Posterior vena cava (tissue), 2 donors: ENCODE results near the gene WRAP53. TPM values are rescaled to one million over a fixed set of nuclear protein-coding genes. Genes with fewer than 3 reads are reported as not detected.

Experiments
- DNase-seq: peaks from one replicate; pipeline ENCODE4 v3.0.0-alpha.2; 2020; ENCODE audit warnings: low spot score
- intact Hi-C, 2 donors: fragments of 100-400 bp; cut with DNase I; formaldehyde crosslinking; loops; one replicate each; pipeline versions ENCODE4 v1.14.1 to v1.14.2; 2022 to 2023
- total RNA-seq, 2 donors: library from RNA; stranded (reverse); fragmentation: NEBNext Ultra II Directional; extraction: Animal tissue kit (Norgen Biotek cat#: 25700); gene quantifications; one replicate each; pipeline ENCODE4 v1.2.1, GENCODE V29; 2021
- donor health status: DM: yes; HTN: yes; CAD: no.
- donor health status: DM: yes; HTN: yes; CAD: no.

WRAP53 gene
- total RNA-seq, 2 donors from 2014 or later: 4.8 to 5.0 TPM

DNA sequence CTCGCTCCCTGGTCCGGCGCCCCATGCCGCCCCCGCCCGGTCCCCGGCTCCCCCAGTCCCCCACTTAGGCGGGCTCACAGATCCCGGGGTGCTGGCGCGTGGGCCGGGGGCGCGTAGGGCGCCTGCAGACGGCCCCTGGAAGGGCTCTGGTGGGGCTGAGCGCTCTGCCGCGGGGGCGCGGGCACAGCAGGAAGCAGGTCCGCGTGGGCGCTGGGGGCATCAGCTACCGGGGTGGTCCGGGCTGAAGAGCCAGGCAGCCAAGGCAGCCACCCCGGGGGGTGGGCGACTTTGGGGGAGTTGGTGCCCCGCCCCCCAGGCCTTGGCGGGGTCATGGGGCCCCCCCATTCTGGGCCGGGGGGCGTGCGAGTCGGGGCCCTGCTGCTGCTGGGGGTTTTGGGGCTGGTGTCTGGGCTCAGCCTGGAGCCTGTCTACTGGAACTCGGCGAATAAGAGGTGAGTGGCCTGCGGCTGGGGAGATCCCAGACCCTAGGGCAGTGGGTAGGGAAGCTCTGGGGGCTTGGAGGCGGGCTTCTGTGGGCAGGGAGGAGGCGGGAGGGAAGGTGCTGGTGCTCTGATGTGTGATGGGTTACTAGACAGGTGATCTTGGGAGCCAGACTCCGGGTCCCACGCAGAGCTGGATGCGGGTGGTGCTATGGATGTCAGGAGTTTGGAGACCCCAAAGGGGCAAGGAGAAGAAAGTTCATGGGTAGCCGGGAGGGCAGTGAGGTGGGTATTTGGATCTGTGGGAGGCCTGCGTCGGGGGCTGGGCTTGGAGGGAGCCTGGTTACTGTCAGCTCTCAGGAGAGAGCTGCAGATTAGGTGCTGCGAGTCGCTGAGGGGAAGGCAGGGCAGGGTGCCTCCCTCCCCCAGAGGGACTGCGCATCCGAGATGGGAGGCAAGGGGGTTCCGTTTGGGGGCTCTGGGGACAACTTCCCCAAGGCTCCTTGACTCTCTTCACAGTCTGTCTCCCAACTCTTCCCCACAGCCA lies 17.3 kb downstream of the WRAP53 start:
- intact Hi-C loops: no loop called here
- DNase-seq: peak; percentile 69

DNA sequence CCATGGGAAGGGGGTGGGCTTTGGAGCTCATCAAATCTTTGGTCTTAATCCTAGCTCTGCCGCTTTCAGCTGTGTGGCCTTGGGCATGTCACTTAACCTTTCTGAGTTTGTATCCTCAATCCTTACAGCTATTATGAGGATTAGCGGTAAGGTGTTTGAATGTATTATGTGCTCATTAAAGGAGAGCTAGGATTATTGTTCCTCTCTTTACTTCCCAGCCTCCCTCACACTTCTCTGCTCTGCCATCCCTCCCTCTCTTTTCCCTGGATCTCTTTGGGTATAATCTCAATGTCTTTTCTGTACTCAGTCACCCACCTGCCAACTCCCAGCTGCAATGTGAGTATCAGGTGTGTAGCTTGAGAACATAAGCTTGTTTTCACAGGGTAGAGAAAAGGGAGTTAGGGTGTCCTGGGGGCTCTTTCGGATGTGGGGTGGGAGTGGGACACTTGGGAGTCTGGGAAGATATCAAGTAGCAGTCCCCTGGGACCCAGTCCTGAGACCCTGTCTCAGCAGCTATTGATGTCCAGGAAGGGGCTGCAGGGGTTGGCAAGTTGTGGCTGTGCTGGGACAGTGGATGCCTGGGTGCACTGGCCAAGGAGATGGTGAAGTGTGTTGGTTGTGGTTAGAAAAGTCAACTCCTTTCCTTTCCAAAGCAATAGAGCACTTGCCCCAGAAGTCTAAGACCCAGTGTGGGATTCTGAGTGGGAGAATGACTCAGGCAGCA lies 18.5 kb downstream of the WRAP53 start:
- intact Hi-C loops: no loop called here
- no peak for DNase-seq

DNA sequence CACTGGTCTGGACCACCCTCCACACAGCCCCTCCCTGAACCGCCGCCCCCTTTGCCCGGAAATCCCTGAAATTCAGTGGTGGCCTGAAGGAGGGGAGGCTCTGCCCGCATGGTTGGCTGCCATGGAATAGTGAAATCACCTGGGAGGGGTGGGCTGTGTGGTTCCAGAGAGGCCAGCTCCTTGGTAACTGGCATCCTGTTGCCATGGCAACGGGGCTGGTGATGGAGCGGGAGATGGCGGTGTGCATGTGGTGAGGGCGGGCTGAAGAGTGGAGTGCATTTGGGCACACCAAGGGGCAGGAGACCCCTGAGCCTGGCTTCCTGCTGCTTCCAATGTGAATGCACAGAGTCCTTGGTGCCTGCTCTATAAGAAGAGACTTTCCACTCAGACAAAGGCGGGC lies 19.2 kb downstream of the WRAP53 start:
- DNase-seq: peak; percentile 54
- intact Hi-C loops: no loop called here

DNA sequence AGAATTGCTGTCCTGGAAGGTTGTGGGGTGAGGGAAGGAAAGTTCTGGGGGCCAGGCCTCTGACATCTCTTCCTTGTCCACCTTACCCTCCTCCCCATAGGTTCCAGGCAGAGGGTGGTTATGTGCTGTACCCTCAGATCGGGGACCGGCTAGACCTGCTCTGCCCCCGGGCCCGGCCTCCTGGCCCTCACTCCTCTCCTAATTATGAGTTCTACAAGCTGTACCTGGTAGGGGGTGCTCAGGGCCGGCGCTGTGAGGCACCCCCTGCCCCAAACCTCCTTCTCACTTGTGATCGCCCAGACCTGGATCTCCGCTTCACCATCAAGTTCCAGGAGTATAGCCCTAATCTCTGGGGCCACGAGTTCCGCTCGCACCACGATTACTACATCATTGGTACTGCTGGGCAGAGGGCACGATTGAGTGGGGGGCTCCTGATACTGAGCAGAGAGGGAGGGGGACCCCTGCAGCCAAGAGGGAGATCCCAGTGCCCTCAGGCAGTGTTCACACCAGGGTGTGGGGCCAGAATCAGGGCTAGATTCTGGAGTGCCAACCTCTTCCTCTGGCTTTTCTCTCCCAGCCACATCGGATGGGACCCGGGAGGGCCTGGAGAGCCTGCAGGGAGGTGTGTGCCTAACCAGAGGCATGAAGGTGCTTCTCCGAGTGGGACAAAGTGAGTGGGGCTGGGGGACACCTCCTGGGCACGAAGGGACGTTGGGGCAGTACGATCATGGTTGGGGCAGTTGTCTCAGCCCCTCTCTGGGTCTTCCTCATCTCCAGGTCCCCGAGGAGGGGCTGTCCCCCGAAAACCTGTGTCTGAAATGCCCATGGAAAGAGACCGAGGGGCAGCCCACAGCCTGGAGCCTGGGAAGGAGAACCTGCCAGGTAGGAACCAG lies 19.8 kb downstream of the WRAP53 start:
- intact Hi-C loops: no loop called here
- DNase-seq: peak; percentile 54

DNA sequence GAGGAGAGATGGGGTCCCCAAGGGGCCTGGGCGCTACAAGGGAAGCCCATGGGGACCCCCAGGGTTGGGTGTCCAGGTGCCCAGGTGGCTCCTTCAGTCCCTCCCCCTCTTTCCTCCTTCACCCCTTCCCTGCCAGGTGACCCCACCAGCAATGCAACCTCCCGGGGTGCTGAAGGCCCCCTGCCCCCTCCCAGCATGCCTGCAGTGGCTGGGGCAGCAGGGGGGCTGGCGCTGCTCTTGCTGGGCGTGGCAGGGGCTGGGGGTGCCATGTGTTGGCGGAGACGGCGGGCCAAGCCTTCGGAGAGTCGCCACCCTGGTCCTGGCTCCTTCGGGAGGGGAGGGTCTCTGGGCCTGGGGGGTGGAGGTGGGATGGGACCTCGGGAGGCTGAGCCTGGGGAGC lies 20.8 kb downstream of the WRAP53 start:
- peak; percentile 67 for DNase-seq
- intact Hi-C loops: no loop called here

DNA sequence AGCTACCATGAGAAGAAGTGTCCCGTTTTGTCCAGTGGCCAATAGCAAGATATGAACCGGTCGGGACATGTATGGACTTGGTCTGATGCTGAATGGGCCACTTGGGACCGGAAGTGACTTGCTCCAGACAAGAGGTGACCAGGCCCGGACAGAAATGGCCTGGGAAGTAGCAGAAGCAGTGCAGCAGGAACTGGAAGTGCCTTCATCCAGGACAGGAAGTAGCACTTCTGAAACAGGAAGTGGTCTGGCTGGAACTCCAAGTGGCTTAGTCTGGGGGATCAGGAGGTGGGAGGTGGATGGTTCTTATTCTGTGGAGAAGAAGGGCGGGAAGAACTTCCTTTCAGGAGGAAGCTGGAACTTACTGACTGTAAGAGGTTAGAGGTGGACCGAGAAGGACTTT lies 22.0 kb downstream of the WRAP53 start:
- intact Hi-C loops: no loop called here
- DNase-seq: peak; percentile 26

GRCh38 chr17:7711051-7711755 lies 22.9 kb downstream of the WRAP53 start:
- DNase-seq: peak; percentile 22
- intact Hi-C loops: no loop called here

DNA sequence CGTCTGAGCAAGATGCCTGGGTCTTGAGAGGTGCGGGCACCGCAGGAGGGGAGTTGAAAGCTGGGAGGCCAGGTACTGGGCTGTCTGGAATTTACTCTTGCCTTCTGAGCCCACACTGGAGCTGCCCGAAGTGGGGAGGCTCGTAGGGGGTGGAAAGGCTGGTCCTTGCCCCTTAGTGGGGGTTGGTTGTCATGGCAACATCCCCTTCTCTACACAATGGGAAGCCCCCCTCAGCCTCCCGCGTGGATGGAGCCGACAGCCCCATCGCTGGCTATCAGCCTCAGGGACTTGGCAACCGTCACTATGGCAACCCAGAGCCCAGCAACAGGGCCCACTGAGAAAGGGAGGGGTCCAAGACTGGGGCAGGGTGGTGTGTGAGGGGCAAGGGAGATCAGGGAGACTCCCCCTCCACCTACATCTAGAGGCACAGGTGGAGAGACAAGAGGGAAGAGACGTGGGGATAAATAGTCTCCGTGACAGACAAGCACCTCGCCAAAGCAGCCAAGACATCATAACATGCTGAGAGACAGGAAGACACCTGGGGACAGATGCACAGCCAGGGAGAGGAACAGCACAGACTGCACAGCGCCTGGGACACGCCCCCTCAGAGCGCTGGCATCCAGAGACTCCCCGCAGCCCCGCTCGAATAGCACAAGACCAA lies 24.0 kb downstream of the WRAP53 start:
- DNase-seq: no peak
- intact Hi-C loops: no loop called here

DNA sequence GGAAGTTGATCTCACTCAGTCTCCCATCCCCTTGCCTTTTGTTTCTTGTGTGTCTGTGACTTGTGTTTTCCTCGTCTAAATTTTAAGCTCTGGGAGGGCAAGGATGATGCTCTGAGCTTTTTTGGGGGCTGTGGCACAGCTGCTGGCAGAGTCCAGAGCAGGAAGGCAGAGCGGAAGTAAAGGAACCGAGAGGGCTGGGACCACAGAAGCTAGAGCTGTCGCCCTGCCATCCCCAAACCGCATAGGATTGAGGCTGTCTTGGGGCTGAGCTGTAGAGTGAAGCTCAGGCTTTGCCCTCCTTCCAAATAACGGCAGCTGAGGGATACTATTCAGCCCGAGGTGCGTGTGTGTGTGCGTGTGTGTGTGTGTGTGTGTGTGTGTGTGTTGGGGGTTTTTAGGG lies 25.5 kb downstream of the WRAP53 start:
- DNase-seq: no peak
- intact Hi-C loops: no loop called here

- intact Hi-C loops: no loop called here
- no peak for DNase-seq
Measured at GRCh38 chr17:7714721-7715594, 26.7 kb downstream of the WRAP53 start.

DNA sequence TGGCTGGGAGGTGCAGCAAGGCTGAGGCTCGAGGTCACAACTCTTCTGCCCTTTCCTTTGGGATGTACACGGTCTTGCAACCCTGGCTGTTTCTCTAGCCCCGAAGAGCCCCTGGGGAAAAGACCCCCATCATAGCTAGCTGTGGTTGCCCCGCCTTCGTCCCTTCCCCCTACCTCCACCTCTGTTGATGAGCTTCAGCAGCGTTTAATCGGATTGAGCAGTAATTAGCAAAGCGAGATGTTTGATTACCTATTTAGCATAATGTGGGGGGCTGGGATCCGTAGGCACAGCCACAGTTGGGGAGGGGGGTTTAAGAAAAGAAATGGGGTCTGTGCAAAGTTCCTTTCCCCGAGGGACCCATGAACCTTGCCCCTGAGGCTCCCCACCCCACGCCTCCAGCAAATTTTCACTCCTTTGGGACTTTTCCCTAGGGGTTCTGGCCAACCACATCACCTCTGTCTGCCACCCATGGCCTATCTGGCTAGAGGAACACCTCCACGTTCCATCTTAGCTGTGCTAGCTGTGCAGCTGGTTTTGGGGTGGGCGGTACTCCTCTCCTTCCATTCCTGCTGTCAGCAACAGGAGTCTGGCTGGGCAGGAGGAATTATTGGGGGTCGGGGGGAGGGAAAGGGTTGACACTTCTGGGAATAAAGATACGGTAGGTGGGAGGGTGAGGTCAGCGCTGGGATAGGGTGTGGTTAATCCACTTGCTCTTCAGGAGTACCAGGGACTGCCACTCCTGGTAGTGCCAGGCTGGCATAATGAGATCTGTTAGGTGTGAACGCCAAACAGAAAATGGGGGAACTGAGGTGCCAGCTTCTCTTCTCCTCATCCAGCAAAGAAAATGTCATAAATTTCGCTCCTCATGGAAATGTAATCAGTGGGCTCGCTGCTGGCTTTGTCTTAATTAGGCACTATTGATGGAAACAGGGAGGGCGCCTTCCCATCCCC lies 27.9 kb downstream of the WRAP53 start:
- no peak for DNase-seq
- intact Hi-C loops: no loop called here

GRCh38 chr17:7716901-7717755 lies 28.9 kb downstream of the WRAP53 start, which contains the start of gene DNAH2:
Gene DNAH2 (plus strand): TSS chr17:7717744. CDS start chr17:7719735, 1,991 bp downstream.
- DNase-seq: peak; percentile 91
- intact Hi-C loops: no loop called here

- intact Hi-C loops: no loop called here
Measured at GRCh38 chr17:7717756-7718350, 29.6 kb downstream of the WRAP53 start.

DNA sequence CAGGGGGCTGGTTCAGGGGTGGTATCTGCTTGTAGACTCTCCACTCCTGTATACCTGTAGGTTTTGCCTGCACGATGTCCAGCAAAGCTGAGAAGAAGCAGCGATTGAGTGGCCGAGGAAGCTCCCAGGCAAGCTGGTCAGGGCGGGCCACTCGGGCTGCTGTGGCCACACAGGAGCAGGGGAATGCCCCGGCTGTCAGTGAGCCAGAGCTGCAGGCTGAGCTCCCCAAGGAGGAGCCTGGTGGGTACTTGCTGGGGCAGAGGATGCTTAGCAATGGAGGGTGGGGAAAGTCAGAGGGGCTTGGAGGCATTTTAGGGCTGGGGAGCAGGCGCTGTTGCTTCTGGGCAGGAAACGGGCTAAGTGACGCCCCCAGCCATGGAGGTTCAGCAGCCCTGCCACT lies 31.4 kb downstream of the WRAP53 start:
- no peak for DNase-seq
- intact Hi-C loops: no loop called here

More at GRCh38 chr17:7717756-7718350, 29.6 kb downstream of the WRAP53 start:
- DNase-seq: no peak

GRCh38 chr17:7720125-7720524 lies 31.8 kb downstream of the WRAP53 start:
- intact Hi-C loops: no loop called here
- DNase-seq: no peak
